T-helper 9 cell (primary cell): ENCODE measurements around the gene CDT1.
A peak's percentile ranks its signal among the peaks of the same experiment; 100 is the strongest.
"Not testable (repeated sequence)": the region's sequence is repeated elsewhere in the genome, so short reads cannot be mapped to it uniquely, and the experiment has no call there.

Source experiments
- DNase-seq: peaks from one replicate; pipeline ENCODE4 v3.0.0-alpha.2; 2020

The CDT1 gene

GRCh38 chr16:88769617-88770460, 33.8 kb upstream of the CDT1 start:
- DNase-seq, result no peak

DNA sequence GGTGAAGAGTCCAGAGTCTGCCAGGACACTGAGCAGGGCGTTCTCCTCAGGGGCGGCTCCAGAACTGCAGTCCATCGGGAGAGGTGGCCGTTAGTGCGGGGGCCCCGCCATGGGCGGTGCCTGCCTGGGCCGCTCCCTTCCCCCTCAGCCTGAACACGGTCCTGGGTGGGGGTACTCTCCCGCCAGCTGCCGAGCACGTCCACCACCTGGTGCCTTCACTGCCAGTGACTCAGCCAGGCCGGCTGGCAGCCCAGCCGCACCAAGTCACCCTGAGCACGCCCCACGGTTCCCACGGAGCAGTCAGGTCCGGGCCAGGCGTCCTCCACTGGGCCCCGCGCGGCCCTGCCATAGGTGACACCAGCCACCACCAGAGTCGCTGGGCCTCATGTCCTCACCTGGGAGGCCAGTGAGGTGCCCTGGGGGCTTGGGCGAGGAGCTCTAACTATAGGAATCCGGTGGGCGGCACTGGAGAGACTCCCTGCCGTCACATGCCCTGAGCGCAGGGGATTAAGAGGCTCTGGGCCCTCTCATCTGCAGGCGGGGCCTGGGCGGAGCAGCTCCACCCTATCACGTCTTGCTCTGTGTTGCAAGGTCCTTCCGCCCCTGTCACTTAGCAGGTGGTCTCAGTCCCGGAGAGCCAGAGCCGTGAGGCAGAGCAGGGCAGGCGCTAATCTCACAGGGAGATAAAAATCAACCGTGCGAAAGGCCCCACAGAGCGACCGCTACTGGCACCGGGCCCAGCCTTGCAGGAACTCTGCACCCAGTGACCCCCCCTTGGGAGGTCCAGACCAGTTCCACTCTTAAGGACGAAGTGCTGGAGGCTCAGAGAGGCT, 32.9 kb upstream of the CDT1 start:
- DNase-seq, result no peak

GRCh38 chr16:88771294-88771772, 32.3 kb upstream of the CDT1 start:
- no peak for DNase-seq

- not testable (repeated sequence) for DNase-seq
Measured at GRCh38 chr16:88771781-88772180, 31.8 kb upstream of the CDT1 start.

- no peak for DNase-seq
Measured at GRCh38 chr16:88772871-88773811, 30.4 kb upstream of the CDT1 start.

GRCh38 chr16:88773812-88774291, 29.7 kb upstream of the CDT1 start:
- DNase-seq, result no peak

- DNase-seq, result no peak
Measured at GRCh38 chr16:88774544-88775393, 28.8 kb upstream of the CDT1 start.

DNA sequence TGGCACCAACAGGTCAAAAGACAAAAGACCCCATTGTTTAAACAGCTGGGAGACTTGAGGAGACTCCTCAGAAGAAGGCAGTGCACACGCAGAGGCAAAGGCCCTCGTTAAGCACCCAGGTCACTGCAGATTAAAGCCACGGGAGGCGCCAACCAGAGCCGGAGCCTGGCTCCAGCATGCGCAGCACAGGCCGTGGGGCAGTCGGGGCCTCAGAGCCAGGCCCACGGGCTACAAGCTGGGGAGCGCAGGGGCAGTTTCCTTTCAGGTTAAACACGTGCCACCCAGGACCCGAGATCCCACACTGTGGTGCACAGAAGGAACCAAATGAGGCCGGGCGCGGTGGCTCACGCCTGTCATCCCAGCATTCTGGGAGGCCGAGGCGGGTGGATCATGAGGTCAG, 27.8 kb upstream of the CDT1 start:
- DNase-seq, result no peak

DNA sequence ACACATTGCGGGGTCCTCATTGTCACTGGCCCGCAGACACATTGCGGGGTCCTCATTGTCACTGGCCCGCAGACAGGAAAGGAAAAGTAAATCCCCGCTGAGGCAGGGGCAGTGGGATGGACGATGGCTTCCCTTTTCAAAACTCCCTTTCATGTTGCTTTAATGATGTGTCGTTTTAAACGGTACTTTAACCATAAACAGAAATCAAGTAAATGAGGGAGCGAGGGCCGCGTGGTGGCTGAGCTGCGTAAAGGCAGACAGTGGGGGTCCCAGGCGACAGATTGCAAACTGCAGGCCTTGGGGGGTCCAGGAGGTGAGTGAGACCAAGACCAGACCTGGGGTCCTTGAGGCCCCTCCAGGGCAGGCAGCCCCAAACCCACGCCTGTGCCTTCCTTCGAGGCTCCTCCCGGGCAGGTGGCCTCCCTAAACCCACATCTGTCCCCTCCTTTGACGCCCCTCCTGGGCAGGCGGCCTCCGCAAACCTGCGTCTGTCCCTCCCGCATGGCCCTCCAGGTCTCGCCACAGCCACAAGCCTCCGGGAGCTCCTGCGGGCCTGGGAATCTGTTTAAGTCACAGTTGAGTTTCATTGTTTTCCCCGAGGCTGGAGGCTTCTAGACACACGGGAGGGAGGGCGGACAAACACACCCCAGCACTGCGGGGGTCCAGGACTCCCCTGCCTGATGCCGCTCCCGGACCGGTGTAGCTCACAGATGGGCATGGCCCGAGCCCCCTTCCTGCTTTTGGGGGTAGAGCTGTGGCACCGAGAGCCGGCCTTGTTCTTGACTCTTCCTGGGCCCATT, 25.9 kb upstream of the CDT1 start:
- no peak for DNase-seq

- DNase-seq, result no peak
Measured at GRCh38 chr16:88778271-88778525, 25.4 kb upstream of the CDT1 start.

- DNase-seq, result no peak
Measured at GRCh38 chr16:88778541-88779065, 25.0 kb upstream of the CDT1 start.

DNA sequence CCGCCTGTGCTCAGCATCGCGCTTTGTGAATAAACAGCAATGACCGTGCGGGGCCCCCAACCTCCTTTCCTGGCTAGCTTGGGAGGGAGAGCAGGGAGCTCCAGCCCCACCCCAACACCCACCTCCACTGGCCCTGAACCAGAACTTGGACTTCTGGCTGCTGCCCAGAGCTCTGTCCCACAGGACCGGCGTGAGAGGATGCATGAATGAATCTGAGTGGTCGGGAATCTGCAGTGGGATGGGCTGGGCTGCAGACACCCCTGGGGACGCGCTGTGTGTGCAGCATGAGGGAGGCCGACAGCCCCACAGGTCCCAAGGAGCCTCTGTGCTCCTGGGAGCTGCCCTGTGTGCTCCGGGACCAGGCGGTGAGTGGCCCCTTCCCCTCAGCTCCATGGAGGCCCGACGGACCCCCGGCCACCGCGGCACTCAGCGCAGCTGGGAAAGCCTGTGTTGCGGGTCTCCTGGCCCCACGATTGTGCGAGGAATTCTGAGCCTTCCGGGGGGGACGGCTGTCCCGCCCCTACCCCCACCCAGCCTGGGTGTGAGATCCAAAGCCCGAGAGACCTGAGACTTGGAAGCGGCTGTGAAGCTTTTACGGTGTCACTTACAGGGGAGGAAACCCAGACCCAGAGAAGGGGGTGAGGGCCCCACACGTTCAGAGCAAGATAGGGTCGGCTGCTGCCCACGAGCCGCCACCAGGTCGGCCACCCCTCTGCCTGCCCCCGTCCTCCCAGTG, 24.0 kb upstream of the CDT1 start:
- no peak for DNase-seq

DNA sequence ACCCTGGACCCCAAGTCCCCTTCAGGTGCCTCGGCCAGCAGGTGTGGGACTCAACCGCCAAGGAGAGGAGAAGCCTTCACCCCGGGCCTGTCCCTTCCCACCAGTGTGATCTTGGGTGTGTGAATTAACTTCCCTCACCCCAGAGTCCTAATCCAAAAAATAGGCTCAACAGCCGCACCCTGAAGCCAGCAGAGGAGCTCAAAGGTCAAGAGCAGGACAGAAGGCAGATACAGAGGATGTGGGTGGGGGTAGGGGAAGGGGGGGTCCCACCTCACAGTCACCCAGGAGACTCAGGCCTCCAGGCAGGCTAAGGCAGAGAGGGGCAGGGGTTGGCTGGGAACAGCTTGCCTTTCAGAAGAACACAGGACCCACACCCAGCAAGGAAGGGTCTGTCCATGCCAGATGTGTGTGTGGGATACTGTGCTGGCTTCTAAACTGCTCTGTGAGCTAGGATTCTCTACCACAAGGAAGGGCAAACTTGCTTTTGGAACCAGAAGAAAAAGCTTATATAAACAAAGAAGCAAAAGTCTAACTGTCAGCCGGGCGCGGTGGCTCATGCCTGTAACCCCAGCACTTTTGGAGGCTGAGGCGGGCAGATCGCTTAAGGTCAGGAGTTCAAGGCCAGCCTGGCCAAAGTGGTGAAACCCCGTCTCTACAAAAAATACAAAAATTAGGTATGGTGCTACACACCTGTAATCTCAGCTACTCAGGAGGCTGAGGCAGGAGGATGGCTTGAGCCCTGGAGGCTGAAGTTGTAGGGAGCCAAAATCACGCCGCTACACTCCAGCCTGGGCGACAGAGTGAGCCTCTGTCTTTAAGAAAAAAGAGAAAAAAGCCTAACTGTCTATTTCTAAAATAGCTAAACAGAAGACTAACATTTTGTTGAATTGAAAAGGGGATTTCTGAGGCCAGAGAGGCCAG, 23.2 kb upstream of the CDT1 start:
- no peak for DNase-seq

GRCh38 chr16:88781140-88782077, 22.2 kb upstream of the CDT1 start:
- DNase-seq, result peak; percentile 55

GRCh38 chr16:88782454-88783390, 20.9 kb upstream of the CDT1 start:
- DNase-seq, result peak; percentile 41

DNA sequence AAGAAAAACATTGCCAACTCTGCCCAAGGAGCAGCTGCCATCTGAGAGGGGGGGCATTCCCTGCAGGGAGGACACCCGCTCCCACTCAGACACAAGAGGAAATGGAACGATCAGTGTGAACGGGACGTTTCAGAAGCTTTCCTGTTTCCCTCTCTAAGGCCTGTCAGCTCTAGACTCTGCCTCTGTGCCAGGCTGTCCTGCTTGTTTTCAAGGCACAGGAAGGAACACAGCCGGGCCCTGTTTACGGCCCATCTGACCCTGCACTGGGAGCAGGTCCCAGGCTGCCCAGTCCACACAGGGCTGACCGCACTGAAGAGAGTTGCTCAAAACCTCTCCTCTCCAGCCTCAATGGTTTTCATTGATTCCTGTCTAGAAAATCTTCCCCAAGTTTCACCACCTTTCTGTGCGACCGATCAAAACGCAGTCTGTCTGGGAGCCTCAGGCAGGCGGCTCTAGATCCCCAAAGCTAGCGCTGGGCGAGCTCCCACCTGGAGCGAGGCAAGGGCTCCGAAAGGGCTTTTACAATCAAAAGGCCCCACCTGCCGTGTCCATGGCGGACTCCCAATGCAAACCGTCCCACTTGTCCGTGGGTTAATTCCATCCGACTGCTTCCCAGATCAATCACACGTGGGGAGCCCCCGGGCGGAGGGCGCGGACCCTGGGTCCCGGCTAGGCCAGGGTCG, 20.1 kb upstream of the CDT1 start:
- DNase-seq, result no peak
